ENCODE results near the gene CLIC1. TPM values are rescaled to one million over a fixed set of nuclear protein-coding genes. Genes with fewer than 3 reads are reported as not detected.

CLIC1 gene
- total and polyA plus RNA-seq, 2 experiments from 2014 or later, result 269 to 296 TPM

DNA sequence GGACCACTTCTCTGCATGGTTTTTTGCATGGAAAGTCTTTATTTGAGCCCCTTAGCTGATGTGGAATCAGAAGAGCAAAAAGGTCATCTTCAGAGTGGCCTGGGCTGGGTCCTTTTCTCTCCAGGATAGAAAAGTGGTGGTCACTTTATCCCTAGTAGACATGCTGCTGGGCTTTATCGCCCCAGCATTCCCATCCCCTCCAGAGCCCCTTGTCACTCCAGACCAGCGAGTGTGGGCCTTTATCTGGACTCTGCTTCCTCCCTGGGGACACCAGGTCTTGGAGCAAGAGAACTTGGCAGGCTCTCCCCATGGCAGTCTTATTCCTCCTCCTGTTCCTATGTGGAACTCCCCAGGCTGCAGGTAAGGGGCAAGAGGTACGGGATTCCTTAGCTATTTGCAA is 29.7 kb downstream of the CLIC1 start, which contains the start of gene LY6G6F (continued):
- TF ChIP-seq, protein P1, sequence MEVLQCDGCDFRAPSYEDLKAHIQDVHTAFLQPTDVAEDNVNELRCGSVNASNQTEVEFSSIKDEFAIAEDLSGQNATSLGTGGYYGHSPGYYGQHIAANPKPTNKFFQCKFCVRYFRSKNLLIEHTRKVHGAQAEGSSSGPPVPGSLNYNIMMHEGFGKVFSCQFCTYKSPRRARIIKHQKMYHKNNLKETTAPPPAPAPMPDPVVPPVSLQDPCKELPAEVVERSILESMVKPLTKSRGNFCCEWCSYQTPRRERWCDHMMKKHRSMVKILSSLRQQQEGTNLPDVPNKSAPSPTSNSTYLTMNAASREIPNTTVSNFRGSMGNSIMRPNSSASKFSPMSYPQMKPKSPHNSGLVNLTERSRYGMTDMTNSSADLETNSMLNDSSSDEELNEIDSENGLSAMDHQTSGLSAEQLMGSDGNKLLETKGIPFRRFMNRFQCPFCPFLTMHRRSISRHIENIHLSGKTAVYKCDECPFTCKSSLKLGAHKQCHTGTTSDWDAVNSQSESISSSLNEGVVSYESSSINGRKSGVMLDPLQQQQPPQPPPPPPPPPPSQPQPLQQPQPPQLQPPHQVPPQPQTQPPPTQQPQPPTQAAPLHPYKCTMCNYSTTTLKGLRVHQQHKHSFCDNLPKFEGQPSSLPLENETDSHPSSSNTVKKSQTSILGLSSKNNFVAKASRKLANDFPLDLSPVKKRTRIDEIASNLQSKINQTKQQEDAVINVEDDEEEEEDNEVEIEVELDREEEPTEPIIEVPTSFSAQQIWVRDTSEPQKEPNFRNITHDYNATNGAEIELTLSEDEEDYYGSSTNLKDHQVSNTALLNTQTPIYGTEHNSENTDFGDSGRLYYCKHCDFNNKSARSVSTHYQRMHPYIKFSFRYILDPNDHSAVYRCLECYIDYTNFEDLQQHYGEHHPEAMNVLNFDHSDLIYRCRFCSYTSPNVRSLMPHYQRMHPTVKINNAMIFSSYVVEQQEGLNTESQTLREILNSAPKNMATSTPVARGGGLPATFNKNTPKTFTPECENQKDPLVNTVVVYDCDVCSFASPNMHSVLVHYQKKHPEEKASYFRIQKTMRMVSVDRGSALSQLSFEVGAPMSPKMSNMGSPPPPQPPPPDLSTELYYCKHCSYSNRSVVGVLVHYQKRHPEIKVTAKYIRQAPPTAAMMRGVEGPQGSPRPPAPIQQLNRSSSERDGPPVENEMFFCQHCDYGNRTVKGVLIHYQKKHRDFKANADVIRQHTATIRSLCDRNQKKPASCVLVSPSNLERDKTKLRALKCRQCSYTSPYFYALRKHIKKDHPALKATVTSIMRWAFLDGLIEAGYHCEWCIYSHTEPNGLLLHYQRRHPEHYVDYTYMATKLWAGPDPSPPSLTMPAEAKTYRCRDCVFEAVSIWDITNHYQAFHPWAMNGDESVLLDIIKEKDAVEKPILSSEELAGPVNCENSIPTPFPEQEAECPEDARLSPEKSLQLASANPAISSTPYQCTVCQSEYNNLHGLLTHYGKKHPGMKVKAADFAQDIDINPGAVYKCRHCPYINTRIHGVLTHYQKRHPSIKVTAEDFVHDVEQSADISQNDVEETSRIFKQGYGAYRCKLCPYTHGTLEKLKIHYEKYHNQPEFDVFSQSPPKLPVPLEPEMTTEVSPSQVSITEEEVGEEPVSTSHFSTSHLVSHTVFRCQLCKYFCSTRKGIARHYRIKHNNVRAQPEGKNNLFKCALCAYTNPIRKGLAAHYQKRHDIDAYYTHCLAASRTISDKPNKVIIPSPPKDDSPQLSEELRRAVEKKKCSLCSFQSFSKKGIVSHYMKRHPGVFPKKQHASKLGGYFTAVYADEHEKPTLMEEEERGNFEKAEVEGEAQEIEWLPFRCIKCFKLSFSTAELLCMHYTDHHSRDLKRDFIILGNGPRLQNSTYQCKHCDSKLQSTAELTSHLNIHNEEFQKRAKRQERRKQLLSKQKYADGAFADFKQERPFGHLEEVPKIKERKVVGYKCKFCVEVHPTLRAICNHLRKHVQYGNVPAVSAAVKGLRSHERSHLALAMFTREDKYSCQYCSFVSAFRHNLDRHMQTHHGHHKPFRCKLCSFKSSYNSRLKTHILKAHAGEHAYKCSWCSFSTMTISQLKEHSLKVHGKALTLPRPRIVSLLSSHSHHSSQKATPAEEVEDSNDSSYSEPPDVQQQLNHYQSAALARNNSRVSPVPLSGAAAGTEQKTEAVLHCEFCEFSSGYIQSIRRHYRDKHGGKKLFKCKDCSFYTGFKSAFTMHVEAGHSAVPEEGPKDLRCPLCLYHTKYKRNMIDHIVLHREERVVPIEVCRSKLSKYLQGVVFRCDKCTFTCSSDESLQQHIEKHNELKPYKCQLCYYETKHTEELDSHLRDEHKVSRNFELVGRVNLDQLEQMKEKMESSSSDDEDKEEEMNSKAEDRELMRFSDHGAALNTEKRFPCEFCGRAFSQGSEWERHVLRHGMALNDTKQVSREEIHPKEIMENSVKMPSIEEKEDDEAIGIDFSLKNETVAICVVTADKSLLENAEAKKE (CRISPR knock-in tag; IDR thresholded peaks at IDR 0.05), result no peak

DNA sequence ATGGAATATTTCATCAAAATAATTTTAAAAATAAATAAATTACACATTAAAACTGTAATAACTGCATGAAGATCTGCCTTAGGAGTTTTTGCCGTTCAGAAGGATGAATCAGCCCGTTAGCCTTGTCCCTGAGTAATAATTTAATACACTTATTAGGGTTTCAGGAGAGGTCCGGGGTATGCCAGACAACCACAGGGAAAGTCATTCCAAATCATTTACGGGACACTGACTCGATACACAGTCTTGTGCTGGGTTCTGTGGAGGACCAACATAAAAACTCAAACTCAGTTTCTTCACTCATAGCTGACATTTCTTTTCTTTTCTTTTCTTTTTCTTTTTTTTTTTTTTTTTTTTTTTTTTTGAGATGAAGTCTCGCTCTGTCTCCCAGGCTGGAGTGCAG is 30.4 kb downstream of the CLIC1 start:
- ATAC-seq, result no peak
- no peak overlapping the region for H3K27ac ChIP-seq (ENCODE audit: low read depth)
- no peak overlapping the region for H3K4me3 ChIP-seq
- peaks cover 5% of the 10 kb centered on the region; the same call in 1 of the 2 replicates for H3K4me1 ChIP-seq (ENCODE audit: insufficient read depth)
- Mint-ChIP-seq H3K36me3 (ENCODE audit: low read depth) (no peaks in the 10 kb centered on the region; the same call in 2 of the 3 replicates), H3K4me1 (peaks cover 13% of the 10 kb centered on the region), H3K9me3 (no peaks in the 10 kb centered on the region), H3K4me3 (no peak overlapping the region), H3K27ac (no peak overlapping the region), H3K27me3 (ENCODE audit: insufficient read depth, low read depth, poor library complexity) (peaks cover 14% of the 10 kb centered on the region)
- H3K27me3 ChIP-seq (ENCODE audit: insufficient read depth), result no peaks in the 10 kb centered on the region
- peaks cover 3% of the 10 kb centered on the region; the same call in 1 of the 2 replicates for H3F3A ChIP-seq (replicated peaks; ENCODE audit: low read depth)
- no peaks in the 10 kb centered on the region for H3K36me3 ChIP-seq (ENCODE audit: insufficient read depth)
- H2AFZ ChIP-seq, result no peak overlapping the region
- no peaks in the 10 kb centered on the region for H3K9me2 ChIP-seq (ENCODE audit: insufficient read depth)
- no peak for DNase-seq (ENCODE audit: low spot score)
- no peak overlapping the region for H3K4me2 ChIP-seq
- 0 out of 2 replicates have a peak, but pooled peaks cover 3% of the 10 kb centered on the region for H4K20me1 ChIP-seq (replicated peaks; ENCODE audit: insufficient read depth)
- peaks cover 13% of the 10 kb centered on the region; the same call in 1 of the 2 replicates for H3K79me2 ChIP-seq (replicated peaks; ENCODE audit: insufficient read depth)
- TF ChIP-seq POLR2AphosphoS5 (IDR thresholded peaks at IDR 0.05; ENCODE audit: low read depth) (no peak), CTCF (conservative IDR thresholded peaks at IDR 0.05; ENCODE audit: low read depth in 2 of 2) (no peak), EZH2phosphoT487 (IDR thresholded peaks at IDR 0.05; ENCODE audit: unreplicated experiment) (no peak), CREB1 (CRISPR knock-in tag; IDR thresholded peaks at IDR 0.05; ENCODE audit: low read depth) (no peak), JUNB (IDR thresholded peaks at IDR 0.05; ENCODE audit: unreplicated experiment) (no peak), ZNF331 (CRISPR knock-in tag; IDR thresholded peaks at IDR 0.05; ENCODE audit: low read depth) (no peak), ZNF114 (CRISPR knock-in tag; IDR thresholded peaks at IDR 0.05) (no peak), ETS1 (IDR thresholded peaks at IDR 0.05) (no peak), EZH2 (IDR thresholded peaks at IDR 0.05; ENCODE audit: low read depth, unreplicated experiment) (no peak), STAT1 (IDR thresholded peaks at IDR 0.05; ENCODE audit: unreplicated experiment) (no peak)
- TF ChIP-seq, protein P2, sequence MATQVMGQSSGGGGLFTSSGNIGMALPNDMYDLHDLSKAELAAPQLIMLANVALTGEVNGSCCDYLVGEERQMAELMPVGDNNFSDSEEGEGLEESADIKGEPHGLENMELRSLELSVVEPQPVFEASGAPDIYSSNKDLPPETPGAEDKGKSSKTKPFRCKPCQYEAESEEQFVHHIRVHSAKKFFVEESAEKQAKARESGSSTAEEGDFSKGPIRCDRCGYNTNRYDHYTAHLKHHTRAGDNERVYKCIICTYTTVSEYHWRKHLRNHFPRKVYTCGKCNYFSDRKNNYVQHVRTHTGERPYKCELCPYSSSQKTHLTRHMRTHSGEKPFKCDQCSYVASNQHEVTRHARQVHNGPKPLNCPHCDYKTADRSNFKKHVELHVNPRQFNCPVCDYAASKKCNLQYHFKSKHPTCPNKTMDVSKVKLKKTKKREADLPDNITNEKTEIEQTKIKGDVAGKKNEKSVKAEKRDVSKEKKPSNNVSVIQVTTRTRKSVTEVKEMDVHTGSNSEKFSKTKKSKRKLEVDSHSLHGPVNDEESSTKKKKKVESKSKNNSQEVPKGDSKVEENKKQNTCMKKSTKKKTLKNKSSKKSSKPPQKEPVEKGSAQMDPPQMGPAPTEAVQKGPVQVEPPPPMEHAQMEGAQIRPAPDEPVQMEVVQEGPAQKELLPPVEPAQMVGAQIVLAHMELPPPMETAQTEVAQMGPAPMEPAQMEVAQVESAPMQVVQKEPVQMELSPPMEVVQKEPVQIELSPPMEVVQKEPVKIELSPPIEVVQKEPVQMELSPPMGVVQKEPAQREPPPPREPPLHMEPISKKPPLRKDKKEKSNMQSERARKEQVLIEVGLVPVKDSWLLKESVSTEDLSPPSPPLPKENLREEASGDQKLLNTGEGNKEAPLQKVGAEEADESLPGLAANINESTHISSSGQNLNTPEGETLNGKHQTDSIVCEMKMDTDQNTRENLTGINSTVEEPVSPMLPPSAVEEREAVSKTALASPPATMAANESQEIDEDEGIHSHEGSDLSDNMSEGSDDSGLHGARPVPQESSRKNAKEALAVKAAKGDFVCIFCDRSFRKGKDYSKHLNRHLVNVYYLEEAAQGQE (IDR thresholded peaks at IDR 0.05; ENCODE audit: unreplicated experiment), result no peak
